Measurements from ENCODE around the gene CNTN4.
A peak's percentile ranks its signal among the peaks of the same experiment; 100 is the strongest.

CNTN4 gene

DNA sequence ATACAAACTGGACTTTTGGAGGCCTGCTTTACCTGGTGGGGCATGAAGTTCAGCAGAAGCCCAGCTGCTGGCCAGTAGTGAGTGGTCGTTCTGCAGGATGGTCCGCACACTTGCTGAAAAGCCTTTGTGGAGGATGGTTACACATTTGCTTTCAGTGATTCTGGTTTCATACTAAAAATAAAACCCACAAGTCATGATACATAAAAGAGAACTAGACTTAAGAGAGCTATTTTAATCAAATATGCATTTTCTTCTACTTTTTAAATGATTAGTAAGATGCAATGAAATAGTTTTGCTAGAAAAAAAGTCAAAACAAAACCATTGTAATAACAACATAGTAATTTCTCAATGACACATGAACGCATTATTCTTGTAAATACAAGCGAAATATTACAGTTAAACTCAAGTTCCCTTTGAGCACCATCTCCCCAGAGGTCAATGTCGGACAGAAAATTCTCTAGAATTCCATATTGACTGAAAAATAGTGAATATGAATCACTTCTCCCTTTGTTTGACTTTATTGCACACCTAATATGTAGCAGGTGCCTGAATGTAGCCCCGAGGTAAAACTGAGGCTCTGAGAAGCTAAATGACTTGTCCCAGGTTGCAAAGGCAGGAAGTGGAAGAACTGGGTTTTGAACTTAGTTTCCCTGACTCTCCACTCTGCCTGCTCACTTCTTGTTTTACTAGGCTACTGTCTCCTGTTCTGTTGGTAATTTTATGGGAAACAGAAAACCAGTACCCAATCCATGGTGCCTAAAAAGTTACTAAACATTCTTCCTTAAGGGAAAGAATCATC lies 1003.2 kb downstream of the CNTN4 start:
- TF ChIP-seq, protein P1, sequence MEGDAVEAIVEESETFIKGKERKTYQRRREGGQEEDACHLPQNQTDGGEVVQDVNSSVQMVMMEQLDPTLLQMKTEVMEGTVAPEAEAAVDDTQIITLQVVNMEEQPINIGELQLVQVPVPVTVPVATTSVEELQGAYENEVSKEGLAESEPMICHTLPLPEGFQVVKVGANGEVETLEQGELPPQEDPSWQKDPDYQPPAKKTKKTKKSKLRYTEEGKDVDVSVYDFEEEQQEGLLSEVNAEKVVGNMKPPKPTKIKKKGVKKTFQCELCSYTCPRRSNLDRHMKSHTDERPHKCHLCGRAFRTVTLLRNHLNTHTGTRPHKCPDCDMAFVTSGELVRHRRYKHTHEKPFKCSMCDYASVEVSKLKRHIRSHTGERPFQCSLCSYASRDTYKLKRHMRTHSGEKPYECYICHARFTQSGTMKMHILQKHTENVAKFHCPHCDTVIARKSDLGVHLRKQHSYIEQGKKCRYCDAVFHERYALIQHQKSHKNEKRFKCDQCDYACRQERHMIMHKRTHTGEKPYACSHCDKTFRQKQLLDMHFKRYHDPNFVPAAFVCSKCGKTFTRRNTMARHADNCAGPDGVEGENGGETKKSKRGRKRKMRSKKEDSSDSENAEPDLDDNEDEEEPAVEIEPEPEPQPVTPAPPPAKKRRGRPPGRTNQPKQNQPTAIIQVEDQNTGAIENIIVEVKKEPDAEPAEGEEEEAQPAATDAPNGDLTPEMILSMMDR (IDR thresholded peaks at IDR 0.05; ENCODE audit: low read depth, low read length): no peak
- TF ChIP-seq EZH2phosphoT487 (IDR thresholded peaks at IDR 0.05; ENCODE audit: low read depth): no peak
- H3K36me3 ChIP-seq (replicated peaks; ENCODE audit: low read depth, low read length): no peaks in the 10 kb centered on the region
- no peaks in the 10 kb centered on the region for H3K9me3 ChIP-seq (ENCODE audit: insufficient read depth, low read length)
- H3K4me3 ChIP-seq (ENCODE audit: low read length): peak overlapping the region; percentile 49
- no peaks in the 10 kb centered on the region for H4K20me1 ChIP-seq (ENCODE audit: insufficient read depth, low read length)
- H3K9ac ChIP-seq (ENCODE audit: low read length): 0 out of 2 replicates have a peak overlapping the region, but pooled peaks have one; percentile 9
- H3K27me3 ChIP-seq (ENCODE audit: low read depth, low read length): no peaks in the 10 kb centered on the region
- peak overlapping the region; percentile 74 for H3K4me2 ChIP-seq (ENCODE audit: low read length)
- H3K79me2 ChIP-seq (ENCODE audit: low read length): no peaks in the 10 kb centered on the region
- peak overlapping the region; percentile 18; the same call in 1 of the 2 replicates for H3K27ac ChIP-seq (ENCODE audit: low read length)
- peak overlapping the region; percentile 26; the same call in 1 of the 2 replicates for H2AFZ ChIP-seq (ENCODE audit: low read depth, low read length)
- peaks cover 31% of the 10 kb centered on the region for H3K4me1 ChIP-seq (ENCODE audit: low read length)

DNA sequence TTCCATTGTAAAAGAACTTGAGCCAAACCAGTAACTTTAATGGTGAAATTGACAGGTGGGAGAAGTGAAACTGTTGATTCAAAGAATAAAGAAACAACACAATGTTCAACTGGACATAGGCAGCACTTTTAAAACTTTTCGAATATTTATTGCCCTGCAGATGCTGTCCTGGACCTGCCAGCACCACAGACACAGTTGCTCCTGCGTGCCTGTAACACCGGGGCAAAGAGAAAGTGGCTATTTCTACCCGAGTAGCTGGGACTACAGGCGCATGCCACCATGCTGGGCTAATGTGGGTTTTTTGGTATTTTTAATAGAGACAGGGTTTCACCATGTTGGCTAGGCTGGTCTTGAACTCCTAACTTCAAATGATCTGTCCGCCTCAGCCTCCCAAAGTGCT lies 1004.1 kb downstream of the CNTN4 start:
- Histone ChIP-seq H3K27ac (ENCODE audit: low read length) (no peak overlapping the region), H2AFZ (ENCODE audit: low read depth, low read length) (peak overlapping the region; percentile 42; the same call in 1 of the 2 replicates), H4K20me1 (ENCODE audit: insufficient read depth, low read length) (no peaks in the 10 kb centered on the region), H3K4me1 (ENCODE audit: low read length) (peaks cover 29% of the 10 kb centered on the region), H3K27me3 (ENCODE audit: low read depth, low read length) (no peaks in the 10 kb centered on the region), H3K79me2 (ENCODE audit: low read length) (no peaks in the 10 kb centered on the region), H3K4me3 (ENCODE audit: low read length) (peak overlapping the region; percentile 49), H3K9ac (ENCODE audit: low read length) (0 out of 2 replicates have a peak overlapping the region, but pooled peaks have one; percentile 3), H3K36me3 (replicated peaks; ENCODE audit: low read depth, low read length) (no peaks in the 10 kb centered on the region), H3K9me3 (ENCODE audit: insufficient read depth, low read length) (no peaks in the 10 kb centered on the region), H3K4me2 (ENCODE audit: low read length) (peak overlapping the region; percentile 74)
- TF ChIP-seq EZH2phosphoT487 (IDR thresholded peaks at IDR 0.05; ENCODE audit: low read depth): no peak
- TF ChIP-seq, protein P1 (IDR thresholded peaks at IDR 0.05; ENCODE audit: low read depth, low read length): no peak

DNA sequence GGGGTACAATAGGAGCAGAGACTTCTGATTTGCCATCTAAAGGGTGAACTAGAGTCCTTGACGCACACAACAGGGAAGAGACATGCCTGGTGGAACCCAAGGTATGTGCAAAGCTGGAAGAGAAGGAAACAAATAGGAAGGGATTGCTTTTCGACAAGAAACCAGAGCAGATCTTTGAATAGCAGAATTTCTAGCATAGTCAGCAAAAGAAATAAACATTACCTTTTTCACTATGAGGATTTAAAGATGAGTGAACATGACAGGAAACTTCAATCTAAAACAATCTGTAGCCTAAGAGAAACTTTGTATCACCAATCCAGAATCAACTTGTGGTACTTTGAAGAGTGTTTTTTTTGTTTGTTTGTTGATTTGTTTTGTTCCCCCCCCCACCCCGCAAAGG lies 1006.6 kb downstream of the CNTN4 start:
- no peak overlapping the region for H3K27ac ChIP-seq (ENCODE audit: low read length)
- no peak overlapping the region for H3K9ac ChIP-seq (ENCODE audit: low read length)
- no peaks in the 10 kb centered on the region for H3K36me3 ChIP-seq (replicated peaks; ENCODE audit: low read depth, low read length)
- H2AFZ ChIP-seq (ENCODE audit: low read depth, low read length): no peak overlapping the region
- no peaks in the 10 kb centered on the region for H3K9me3 ChIP-seq (ENCODE audit: insufficient read depth, low read length)
- no peak overlapping the region for H3K4me3 ChIP-seq (ENCODE audit: low read length)
- peaks cover 46% of the 10 kb centered on the region for H3K4me1 ChIP-seq (ENCODE audit: low read length)
- no peaks in the 10 kb centered on the region for H3K79me2 ChIP-seq (ENCODE audit: low read length)
- no peaks in the 10 kb centered on the region for H4K20me1 ChIP-seq (ENCODE audit: insufficient read depth, low read length)
- no peak overlapping the region for H3K4me2 ChIP-seq (ENCODE audit: low read length)
- no peak for TF ChIP-seq EZH2phosphoT487 (IDR thresholded peaks at IDR 0.05; ENCODE audit: low read depth)
- TF ChIP-seq, protein P1 (IDR thresholded peaks at IDR 0.05; ENCODE audit: low read depth, low read length): no peak
- no peaks in the 10 kb centered on the region for H3K27me3 ChIP-seq (ENCODE audit: low read depth, low read length)

DNA sequence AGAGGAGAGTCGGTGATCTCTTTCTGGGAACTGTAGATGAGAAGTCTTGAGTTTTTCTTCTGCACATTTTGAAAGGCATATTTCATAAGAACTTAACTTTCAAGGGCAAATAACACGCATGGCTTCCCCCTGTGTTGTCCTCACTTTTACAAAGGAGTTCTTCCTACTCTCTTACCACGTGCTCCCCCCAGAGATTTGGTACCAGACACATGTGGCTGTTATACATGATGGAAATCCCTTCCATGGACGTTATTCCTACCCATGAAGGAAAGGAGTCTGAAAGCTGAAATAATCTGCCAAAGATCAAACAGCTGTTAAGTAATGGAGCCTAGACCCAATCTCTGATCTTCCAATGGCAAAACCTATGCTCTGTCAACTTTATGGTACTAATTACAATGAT lies 1007.1 kb downstream of the CNTN4 start:
- Histone ChIP-seq H3K4me3 (ENCODE audit: low read length) (no peak overlapping the region), H3K4me2 (ENCODE audit: low read length) (no peak overlapping the region), H4K20me1 (ENCODE audit: insufficient read depth, low read length) (no peaks in the 10 kb centered on the region), H3K9ac (ENCODE audit: low read length) (no peak overlapping the region), H3K79me2 (ENCODE audit: low read length) (no peaks in the 10 kb centered on the region), H3K27me3 (ENCODE audit: low read depth, low read length) (no peaks in the 10 kb centered on the region), H3K27ac (ENCODE audit: low read length) (no peak overlapping the region), H2AFZ (ENCODE audit: low read depth, low read length) (no peak overlapping the region), H3K4me1 (ENCODE audit: low read length) (peaks cover 49% of the 10 kb centered on the region), H3K36me3 (replicated peaks; ENCODE audit: low read depth, low read length) (no peaks in the 10 kb centered on the region), H3K9me3 (ENCODE audit: insufficient read depth, low read length) (no peaks in the 10 kb centered on the region)
- TF ChIP-seq, protein P1 (IDR thresholded peaks at IDR 0.05; ENCODE audit: low read depth, low read length): no peak
- no peak for TF ChIP-seq EZH2phosphoT487 (IDR thresholded peaks at IDR 0.05; ENCODE audit: low read depth)

All from OCI-LY3 (cell line).